CD14-positive monocyte (primary cell): ENCODE measurements around the gene FKBP1A. TPM values are rescaled to one million over a fixed set of nuclear protein-coding genes. Genes with fewer than 3 reads are reported as not detected.

Source experiments
- DNase-seq, 3 donors: peaks; one replicate each; pipeline ENCODE4 v3.0.0-alpha.2; 2011 to 2022
- H2AFZ ChIP-seq: 2 replicates; pipeline ENCODE4 v1.6.0; 2012; ENCODE audit warnings: mild to moderate bottlenecking, low read depth, low read length, inconsistent platforms; ENCODE audit not compliant: insufficient read depth, poor library complexity, severe bottlenecking
- H3K27ac ChIP-seq, 2 donors: 1 replicate in 1 of 2; 2 replicates in 1 of 2; pipeline ENCODE4 v1.5.1; 2012 to 2013; ENCODE audit warnings: low read length in 2 of 2, control low read depth in 1 of 2, inconsistent platforms in 1 of 2, low read depth in 1 of 2, mild to moderate bottlenecking in 1 of 2
- H3K27me3 ChIP-seq, 2 donors: one replicate each; pipeline versions ENCODE4 v1.6.0 to v1.6.1; 2011 to 2013; ENCODE audit warnings: low read length in 2 of 2; ENCODE audit not compliant: control insufficient read depth in 2 of 2, insufficient read depth in 2 of 2
- H3K36me3 ChIP-seq, 2 donors: replicated peaks in 1 of 2; 1 replicate in 1 of 2; 2 replicates in 1 of 2; pipeline versions ENCODE4 v1.5.1 to v1.6.1; 2012 to 2013; ENCODE audit warnings: low read length in 2 of 2, control low read depth in 1 of 2, inconsistent platforms in 1 of 2, mild to moderate bottlenecking in 1 of 2; ENCODE audit not compliant: insufficient read depth in 2 of 2, control insufficient read depth in 1 of 2
- H3K4me1 ChIP-seq, 2 donors: 1 replicate in 1 of 2; 2 replicates in 1 of 2; pipeline versions ENCODE4 v1.5.1 to v1.6.1; 2012 to 2013; ENCODE audit warnings: low read length in 2 of 2, control low read depth in 1 of 2, inconsistent platforms in 1 of 2, mild to moderate bottlenecking in 1 of 2, moderate library complexity in 1 of 2; ENCODE audit not compliant: insufficient read depth in 2 of 2, control insufficient read depth in 1 of 2
- H3K4me2 ChIP-seq: replicated peaks from 2 replicates; pipeline ENCODE3; 2012; ENCODE audit warnings: low read length, moderate library complexity, mild to moderate bottlenecking; ENCODE audit not compliant: poor library complexity, severe bottlenecking; ENCODE audit errors: extremely low read depth
- H3K4me3 ChIP-seq, 3 experiments: fragments of 200-600 bp in 1 of 3; sonication (generic) in 1 of 3; replicated peaks in 1 of 3; 1 replicate in 2 of 3; 2 replicates in 1 of 3; pipeline ENCODE4 v1.5.1; 2011 to 2013; ENCODE audit warnings: low read length in 3 of 3, mild to moderate bottlenecking in 3 of 3, control low read depth in 2 of 3, low read depth in 2 of 3, inconsistent platforms in 1 of 3, moderate library complexity in 1 of 3
- H3K79me2 ChIP-seq: 2 replicates; pipeline ENCODE4 v1.6.0; 2012; ENCODE audit warnings: mild to moderate bottlenecking, control low read depth, inconsistent platforms, low read length, moderate library complexity; ENCODE audit not compliant: insufficient read depth
- H3K9ac ChIP-seq: 2 replicates; pipeline ENCODE4 v1.6.0; 2017; ENCODE audit warnings: low read length, mild to moderate bottlenecking; ENCODE audit not compliant: insufficient read depth, poor library complexity, severe bottlenecking
- H3K9me3 ChIP-seq, 2 donors: replicated peaks in 1 of 2; 1 replicate in 1 of 2; 2 replicates in 1 of 2; pipeline versions ENCODE4 v1.5.1 to v1.6.1; 2012 to 2013; ENCODE audit warnings: low read length in 2 of 2, control low read depth in 1 of 2; ENCODE audit not compliant: control insufficient read depth in 1 of 2, insufficient read depth in 1 of 2
- H4K20me1 ChIP-seq: 2 replicates; pipeline ENCODE4 v1.6.0; 2012; ENCODE audit warnings: mild to moderate bottlenecking, low read length, control low read depth, moderate library complexity; ENCODE audit not compliant: insufficient read depth
- H3K27ac Mint-ChIP-seq, 7 donors: one replicate each; pipeline ENCODE4 v1.8.0; 2020; ENCODE audit warnings: mild to moderate bottlenecking in 7 of 7, mixed read lengths in 7 of 7, moderate library complexity in 6 of 7, inconsistent platforms in 2 of 7
- H3K27me3 Mint-ChIP-seq, 3 donors: one replicate each; pipeline ENCODE4 v1.8.0; 2021 to 2022; ENCODE audit warnings: low read depth in 3 of 3, mild to moderate bottlenecking in 3 of 3, mixed read lengths in 3 of 3, moderate library complexity in 3 of 3, inconsistent platforms in 1 of 3
- H3K36me3 Mint-ChIP-seq, 2 donors: one replicate each; pipeline ENCODE4 v1.8.0; 2020; ENCODE audit warnings: mixed read lengths in 2 of 2, inconsistent platforms in 1 of 2, mild to moderate bottlenecking in 1 of 2
- H3K4me1 Mint-ChIP-seq: one replicate; pipeline ENCODE4 v1.8.0; 2020; ENCODE audit warnings: mild to moderate bottlenecking, mixed read lengths
- H3K4me3 Mint-ChIP-seq, 2 donors: one replicate each; pipeline ENCODE4 v1.8.0; 2020; ENCODE audit warnings: mild to moderate bottlenecking in 2 of 2, mixed read lengths in 2 of 2, moderate library complexity in 1 of 2
- H3K9me3 Mint-ChIP-seq, 7 donors: one replicate each; pipeline ENCODE4 v1.8.0; 2020 to 2022; ENCODE audit warnings: mixed read lengths in 7 of 7, mild to moderate bottlenecking in 6 of 7, moderate library complexity in 6 of 7, inconsistent platforms in 2 of 7
- WGBS: methylation state at CpG from one replicate; pipeline ENCODE4 v1.1.5; 2013; ENCODE audit warnings: missing lambda C conversion rate; ENCODE audit not compliant: insufficient coverage; 5-methylcytosine and 5-hydroxymethylcytosine counted together
- intact Hi-C, 2 donors: fragments of 100-400 bp; cut with micrococcal nuclease; formaldehyde crosslinking; loops; one replicate each; pipeline versions ENCODE4 v1.15.0 to v1.15.1; 2023
- polyA plus RNA-seq, 3 donors: library from polyadenylated mRNA; depleted of rRNA in 1 of 3; unstranded in 2 of 3; stranded (reverse) in 1 of 3; fragments of 300-500 nt in 2 of 3; fragments of >200 nt in 1 of 3; fragmentation: Illumina TruSeq in 2 of 3; gene quantifications; 1 replicate in 2 of 3; 2 replicates in 1 of 3; pipeline ENCODE4 v1.2.3, GENCODE V29; 2012 to 2021
- TF ChIP-seq, protein P1 (sequence below): fragments of 200-600 bp; IDR thresholded peaks from one replicate; pipeline ENCODE4 v1.8.0; 2022; ENCODE audit warnings: antibody characterized with exemption, mild to moderate bottlenecking

FKBP1A gene
- polyA plus RNA-seq, 3 donors = 155 to 268 (median 194) TPM

GRCh38 chr20:1333462-1334369, 59.1 kb downstream of the FKBP1A start:
- H3K9me3 Mint-ChIP-seq = peaks cover 0 to 2% (median 0%) of the 10 kb centered on the region in 7 donors

DNA sequence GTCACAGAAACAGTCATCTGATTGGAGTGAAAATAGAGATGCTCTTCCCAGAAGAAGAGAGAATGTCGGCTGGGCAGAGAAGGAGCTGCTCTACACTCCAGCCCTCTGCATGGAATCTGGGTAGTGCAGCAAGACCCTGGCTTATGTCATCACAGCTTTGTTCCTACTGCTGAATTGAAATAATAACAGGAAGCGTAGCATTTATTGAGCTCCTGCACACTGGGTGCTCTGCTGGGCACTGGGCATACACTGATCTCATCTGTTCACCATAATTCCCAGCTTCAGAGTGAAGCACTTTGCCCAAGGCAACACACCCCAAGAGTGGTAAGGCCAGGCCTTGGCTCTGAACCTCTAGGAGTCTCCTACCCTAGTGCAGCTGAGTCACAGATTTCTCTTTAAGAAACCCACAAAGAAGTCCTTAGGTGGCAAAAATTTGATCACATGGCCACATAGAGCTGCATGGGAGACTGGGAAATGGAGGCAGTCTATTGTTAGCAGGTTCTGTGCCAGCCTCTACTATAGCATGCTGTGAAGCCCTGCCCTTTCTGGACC, 60.0 kb downstream of the FKBP1A start:
- peaks cover 14 to 18% of the 10 kb centered on the region in 2 donors for H3K4me1 ChIP-seq
- no peak overlapping the region for H3K27ac ChIP-seq
- DNase-seq = no peak
- H3K4me3 Mint-ChIP-seq = no peak overlapping the region
- H2AFZ ChIP-seq = no peak overlapping the region
- peaks cover 0 to 2% (median 0%) of the 10 kb centered on the region in 7 donors for H3K9me3 Mint-ChIP-seq
- H3K9me3 ChIP-seq = no peaks in the 10 kb centered on the region
- peaks cover 40% of the 10 kb centered on the region for H4K20me1 ChIP-seq
- no peak overlapping the region for H3K4me2 ChIP-seq
- peaks cover 23 to 28% of the 10 kb centered on the region in 2 donors for H3K36me3 Mint-ChIP-seq
- H3K4me3 ChIP-seq = no peak overlapping the region
- TF ChIP-seq, protein P1, sequence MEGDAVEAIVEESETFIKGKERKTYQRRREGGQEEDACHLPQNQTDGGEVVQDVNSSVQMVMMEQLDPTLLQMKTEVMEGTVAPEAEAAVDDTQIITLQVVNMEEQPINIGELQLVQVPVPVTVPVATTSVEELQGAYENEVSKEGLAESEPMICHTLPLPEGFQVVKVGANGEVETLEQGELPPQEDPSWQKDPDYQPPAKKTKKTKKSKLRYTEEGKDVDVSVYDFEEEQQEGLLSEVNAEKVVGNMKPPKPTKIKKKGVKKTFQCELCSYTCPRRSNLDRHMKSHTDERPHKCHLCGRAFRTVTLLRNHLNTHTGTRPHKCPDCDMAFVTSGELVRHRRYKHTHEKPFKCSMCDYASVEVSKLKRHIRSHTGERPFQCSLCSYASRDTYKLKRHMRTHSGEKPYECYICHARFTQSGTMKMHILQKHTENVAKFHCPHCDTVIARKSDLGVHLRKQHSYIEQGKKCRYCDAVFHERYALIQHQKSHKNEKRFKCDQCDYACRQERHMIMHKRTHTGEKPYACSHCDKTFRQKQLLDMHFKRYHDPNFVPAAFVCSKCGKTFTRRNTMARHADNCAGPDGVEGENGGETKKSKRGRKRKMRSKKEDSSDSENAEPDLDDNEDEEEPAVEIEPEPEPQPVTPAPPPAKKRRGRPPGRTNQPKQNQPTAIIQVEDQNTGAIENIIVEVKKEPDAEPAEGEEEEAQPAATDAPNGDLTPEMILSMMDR = no peak
- no peaks in the 10 kb centered on the region for H3K27me3 ChIP-seq
- intact Hi-C loops = loop anchor here in 1 of 2 donors (10.0 kb wide), 1 partner anchor 1132 kb away; no protein-coding TSS in a partner anchor
- no peak overlapping the region for H3K9ac ChIP-seq
- WGBS = 91% methylated on average over 1 of the region's 2 CpGs
- H3K27me3 Mint-ChIP-seq = peaks cover 0 to 9% (median 4%) of the 10 kb centered on the region in 3 donors
- no peaks in the 10 kb centered on the region for H3K36me3 ChIP-seq
- H3K27ac Mint-ChIP-seq = peak overlapping the region in 1 of 7 donors; percentile 52
- peaks cover 34% of the 10 kb centered on the region for H3K4me1 Mint-ChIP-seq
- peaks cover 23% of the 10 kb centered on the region for H3K79me2 ChIP-seq

More at GRCh38 chr20:1333462-1334369, 59.1 kb downstream of the FKBP1A start:
- Histone ChIP-seq H3K79me2 (peaks cover 15% of the 10 kb centered on the region), H3K4me3 (no peak overlapping the region), H3K36me3 (no peaks in the 10 kb centered on the region), H3K9ac (no peak overlapping the region), H3K27me3 (no peaks in the 10 kb centered on the region), H3K9me3 (no peaks in the 10 kb centered on the region), H3K27ac (no peak overlapping the region), H4K20me1 (peaks cover 40% of the 10 kb centered on the region), H3K4me1 (peaks cover 14 to 18% of the 10 kb centered on the region in 2 donors), H3K4me2 (no peak overlapping the region), H2AFZ (no peak overlapping the region)
- peaks cover 0 to 9% (median 4%) of the 10 kb centered on the region in 3 donors for H3K27me3 Mint-ChIP-seq
- DNase-seq = no peak
- H3K4me1 Mint-ChIP-seq = peaks cover 31% of the 10 kb centered on the region
- peak overlapping the region in 2 of 7 donors; percentile 46 to 58 for H3K27ac Mint-ChIP-seq
- H3K4me3 Mint-ChIP-seq = no peak overlapping the region
- peaks cover 23 to 28% of the 10 kb centered on the region in 2 donors for H3K36me3 Mint-ChIP-seq
- TF ChIP-seq, protein P1 = no peak
- intact Hi-C loops = loop anchor here in 1 of 2 donors (10.0 kb wide), 1 partner anchor 1131 kb away; no protein-coding TSS in a partner anchor
- WGBS = 97% methylated on average over 7 of the region's 11 CpGs
